H9 (cell line): ENCODE measurements around the gene MARCHF3. TPM values are rescaled to one million over a fixed set of nuclear protein-coding genes. Genes with fewer than 3 reads are reported as not detected.

Experiments used
- DNase-seq: peaks from one replicate; pipeline ENCODE4 v3.0.0-alpha.2; 2017
- H2AFZ ChIP-seq: one replicate; pipeline ENCODE4 v1.6.1; 2013; ENCODE audit warnings: mild to moderate bottlenecking, low read length, control low read depth, moderate library complexity
- H2AK5ac ChIP-seq: 2 replicates; pipeline ENCODE4 v1.6.1; 2013; ENCODE audit warnings: low read length, control low read depth, mixed read lengths; ENCODE audit not compliant: insufficient read length
- H2BK120ac ChIP-seq: one replicate; pipeline ENCODE4 v1.6.1; 2013; ENCODE audit warnings: low read depth, mild to moderate bottlenecking, low read length, control low read depth, inconsistent platforms; ENCODE audit not compliant: poor library complexity, severe bottlenecking
- H2BK12ac ChIP-seq: 2 replicates; pipeline ENCODE4 v1.6.1; 2013; ENCODE audit warnings: low read length, control low read depth, mixed read lengths, low read depth; ENCODE audit not compliant: insufficient read length
- H2BK15ac ChIP-seq: 2 replicates; pipeline ENCODE4 v1.6.1; 2013; ENCODE audit warnings: low read depth, low read length, control low read depth
- H2BK20ac ChIP-seq: one replicate; pipeline ENCODE4 v1.6.1; 2013; ENCODE audit warnings: low read depth, mild to moderate bottlenecking, low read length, control low read depth, inconsistent platforms; ENCODE audit not compliant: poor library complexity, severe bottlenecking
- H2BK5ac ChIP-seq: 2 replicates; pipeline ENCODE4 v1.6.1; 2013; ENCODE audit warnings: low read length, control low read depth, mixed read lengths; ENCODE audit not compliant: insufficient read length
- H3K14ac ChIP-seq: 2 replicates; pipeline ENCODE4 v1.6.1; 2013; ENCODE audit warnings: low read length, control low read depth; ENCODE audit not compliant: insufficient read depth
- H3K18ac ChIP-seq: 2 replicates; pipeline ENCODE4 v1.6.1; 2013; ENCODE audit warnings: low read depth, mild to moderate bottlenecking, mixed read lengths, low read length, control low read depth; ENCODE audit not compliant: insufficient read length
- H3K23ac ChIP-seq: 2 replicates; pipeline ENCODE4 v1.6.1; 2013; ENCODE audit warnings: low read length, control low read depth, mixed read lengths, low read depth; ENCODE audit not compliant: insufficient read length
- H3K23me2 ChIP-seq: 2 replicates; pipeline ENCODE4 v1.6.1; 2013; ENCODE audit warnings: low read depth, mild to moderate bottlenecking, mixed read lengths, low read length, control low read depth; ENCODE audit not compliant: insufficient read length, poor library complexity, severe bottlenecking
- H3K27ac ChIP-seq: 2 replicates; pipeline ENCODE4 v1.5.1; 2013; ENCODE audit warnings: low read length, control low read depth, mixed read lengths, low read depth; ENCODE audit not compliant: insufficient read length
- H3K27me3 ChIP-seq: 2 replicates; pipeline ENCODE4 v1.6.1; 2013; ENCODE audit warnings: low read length, control low read depth, inconsistent platforms; ENCODE audit not compliant: insufficient read depth
- H3K4ac ChIP-seq: 2 replicates; pipeline ENCODE4 v1.6.1; 2013; ENCODE audit warnings: low read depth, mild to moderate bottlenecking, control low read depth, inconsistent platforms, low read length, moderate library complexity
- H3K4me1 ChIP-seq: 2 replicates; pipeline ENCODE4 v1.6.1; 2013; ENCODE audit warnings: low read length, control low read depth, inconsistent platforms; ENCODE audit not compliant: insufficient read depth
- H3K4me2 ChIP-seq: 2 replicates; pipeline ENCODE4 v1.6.1; 2013; ENCODE audit warnings: low read length, control low read depth, mixed read lengths; ENCODE audit not compliant: insufficient read length, insufficient read depth
- H3K56ac ChIP-seq: 2 replicates; pipeline ENCODE4 v1.6.1; 2013; ENCODE audit warnings: low read depth, mild to moderate bottlenecking, mixed read lengths, low read length, control low read depth; ENCODE audit not compliant: insufficient read length
- H3K79me1 ChIP-seq: 2 replicates; pipeline ENCODE4 v1.6.1; 2013; ENCODE audit warnings: low read depth, mild to moderate bottlenecking, moderate library complexity, low read length, control low read depth, inconsistent platforms; ENCODE audit not compliant: insufficient read depth, poor library complexity, severe bottlenecking
- H3K79me2 ChIP-seq: 2 replicates; pipeline ENCODE4 v1.6.1; 2013; ENCODE audit warnings: low read length, control low read depth, inconsistent platforms; ENCODE audit not compliant: insufficient read depth
- H3K9ac ChIP-seq: 2 replicates; pipeline ENCODE4 v1.6.1; 2013; ENCODE audit warnings: low read length, control low read depth, mixed read lengths; ENCODE audit not compliant: insufficient read length; ENCODE audit errors: extremely low read depth
- H3K9me3 ChIP-seq: one replicate; pipeline ENCODE4 v1.6.1; 2013; ENCODE audit warnings: low read depth, low read length, inconsistent platforms; ENCODE audit not compliant: control insufficient read depth
- H3T11ph ChIP-seq: one replicate; pipeline ENCODE4 v1.6.1; 2013; ENCODE audit warnings: mild to moderate bottlenecking, low read length, control low read depth, inconsistent platforms
- H4K20me1 ChIP-seq: one replicate; pipeline ENCODE4 v1.6.1; 2013; ENCODE audit not compliant: control insufficient read depth, insufficient read length, insufficient read depth
- H4K5ac ChIP-seq: 2 replicates; pipeline ENCODE4 v1.6.1; 2013; ENCODE audit warnings: low read depth, mild to moderate bottlenecking, mixed read lengths, low read length, control low read depth; ENCODE audit not compliant: insufficient read length
- H4K8ac ChIP-seq: replicated peaks from 2 replicates; pipeline ENCODE4 v1.6.1; 2013; ENCODE audit warnings: low read length, control low read depth, mixed read lengths, low read depth; ENCODE audit not compliant: insufficient read length
- H4K91ac ChIP-seq: 2 replicates; pipeline ENCODE4 v1.6.1; 2013; ENCODE audit warnings: low read depth, mild to moderate bottlenecking, moderate library complexity, mixed read lengths, low read length, control low read depth; ENCODE audit not compliant: insufficient read length
- H3K27ac Mint-ChIP-seq, 3 experiments: 2 replicates in 2 of 3; 3 replicates in 1 of 3; pipeline ENCODE4 v1.8.0; 2020 to 2021; ENCODE audit warnings: mixed read lengths in 3 of 3, mild to moderate bottlenecking in 1 of 3, moderate library complexity in 1 of 3
- H3K27me3 Mint-ChIP-seq: 2 replicates; pipeline ENCODE4 v1.8.0; 2021; ENCODE audit warnings: low read depth, mild to moderate bottlenecking, moderate library complexity, mixed read lengths
- H3K36me3 Mint-ChIP-seq, 3 experiments: 2 replicates in 2 of 3; 3 replicates in 1 of 3; pipeline ENCODE4 v1.8.0; 2020 to 2021; ENCODE audit warnings: low read depth in 3 of 3, mixed read lengths in 3 of 3; ENCODE audit not compliant: insufficient read depth in 1 of 3
- H3K4me1 Mint-ChIP-seq, 2 experiments: 2 replicates each; pipeline ENCODE4 v1.8.0; 2020; ENCODE audit warnings: mixed read lengths in 2 of 2
- H3K4me3 Mint-ChIP-seq, 2 experiments: 2 replicates in 1 of 2; 3 replicates in 1 of 2; pipeline ENCODE4 v1.8.0; 2020 to 2021; ENCODE audit warnings: mild to moderate bottlenecking in 2 of 2, mixed read lengths in 2 of 2, moderate library complexity in 1 of 2
- H3K9me3 Mint-ChIP-seq, 2 experiments: 2 replicates in 1 of 2; 3 replicates in 1 of 2; pipeline ENCODE4 v1.8.0; 2020; ENCODE audit warnings: mild to moderate bottlenecking in 2 of 2, mixed read lengths in 2 of 2, moderate library complexity in 1 of 2
- CTCF ChIP-seq: fragments of 200-600 bp; sonication (generic); conservative IDR thresholded peaks from 3 replicates; pipeline ENCODE4 v1.8.0; 2021; ENCODE audit warnings: antibody characterized with exemption, mild to moderate bottlenecking
- WGBS: extraction: QIAGEN DNeasy Blood & Tissue Kit; methylation state at CpG from one replicate; pipeline ENCODE4 v1.1.7; 2013; ENCODE audit warnings: missing lambda C conversion rate, low lambda C conversion rate, mixed read lengths; ENCODE audit not compliant: insufficient read length; ENCODE audit errors: extremely low coverage; 5-methylcytosine and 5-hydroxymethylcytosine counted together
- long read RNA-seq: library from polyadenylated mRNA; unstranded; transcript quantifications from one replicate; pipeline ENCODE4 v2.0.0, GENCODE V29; 2020
- total RNA-seq: library from RNA; stranded (reverse); gene quantifications from 2 replicates; pipeline ENCODE4 v1.2.1, GENCODE V29; 2021

Gene MARCHF3
- total RNA-seq = 17.7 and 23.1 TPM in 2 replicates
- long read RNA-seq, full-length matches to known transcripts = 64 of 96 reads
- long read RNA-seq, partial matches to known transcripts = 5 of 96 reads
- long read RNA-seq, other reads (novel, unspliced or antisense) = 27 of 96 reads

DNA sequence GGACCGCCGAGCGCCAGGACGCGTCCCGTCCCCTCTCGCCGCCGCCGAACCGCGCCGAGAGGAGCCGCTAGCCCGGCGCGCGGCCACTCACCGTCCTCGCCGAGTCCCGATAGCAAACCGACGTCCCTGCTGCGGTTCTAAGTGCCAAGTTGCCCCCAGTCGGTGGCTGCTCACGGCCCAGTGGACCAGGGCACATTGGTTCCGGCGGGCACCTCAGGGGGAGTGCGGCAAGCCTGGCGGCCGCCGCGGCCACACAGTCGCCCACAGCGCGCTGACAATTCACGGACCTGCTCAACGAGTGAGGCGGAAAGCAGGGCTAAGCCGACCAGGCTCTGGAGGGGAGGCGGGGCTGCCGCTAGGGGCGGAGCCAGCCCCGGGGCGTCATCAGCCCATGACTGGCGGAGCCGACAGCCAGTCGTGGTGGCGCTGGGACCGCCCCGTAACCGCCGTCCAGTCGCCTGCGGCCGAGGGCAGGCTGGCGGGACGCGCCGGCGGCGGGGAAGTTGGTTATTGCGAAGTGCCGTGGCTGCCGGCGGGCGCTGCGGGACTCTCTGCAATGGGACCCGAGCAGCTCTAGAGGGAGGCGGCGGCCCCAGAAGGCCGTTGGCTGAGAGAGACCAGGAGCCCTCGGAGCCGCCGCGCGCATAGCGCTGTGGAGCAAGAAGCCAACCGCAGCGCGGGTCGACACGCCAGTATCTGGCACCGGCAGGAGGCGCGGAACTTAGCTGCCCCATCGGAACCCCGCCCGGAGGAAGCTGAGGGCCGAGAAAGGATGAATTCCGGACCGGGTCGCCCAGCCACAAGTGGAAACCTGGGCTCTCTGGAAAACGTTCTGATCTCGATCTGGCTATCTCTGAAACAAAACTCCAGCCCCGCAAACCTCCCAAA, at the start of gene MARCHF3:
MARCHF3 (minus strand) TSS at position 300 of the 888 bp plus-strand sequence. CDS start 112,387 bp downstream, outside the sequence.
- no peak within 1 kb of the TSS for H3K27ac ChIP-seq
- H3K9me3 Mint-ChIP-seq = peaks cover 0 to 3% of the 10 kb centered on the region in 2 experiments; a peak in 1 of 5 replicates
- no peak within 1 kb of the TSS for H4K5ac ChIP-seq
- H3K36me3 Mint-ChIP-seq = peaks cover 0 to 4% (median 0%) of the 10 kb centered on the region in 3 experiments; a peak in 1 of 7 replicates
- H3K4me2 ChIP-seq = peak within 1 kb of the TSS; percentile 55
- no peak within 1 kb of the TSS for H4K91ac ChIP-seq
- no peaks in the 10 kb centered on the region for H3K79me2 ChIP-seq
- no peaks in the 10 kb centered on the region for H4K20me1 ChIP-seq
- no peaks in the 10 kb centered on the region; the same call in 1 of the 2 replicates for H3K27me3 ChIP-seq
- H4K8ac ChIP-seq = no peak within 1 kb of the TSS
- H2BK12ac ChIP-seq = no peak within 1 kb of the TSS
- WGBS = no CpG with 5 or more reads among the region's 97 CpGs
- peak within 1 kb of the TSS; percentile 62 for H3K9ac ChIP-seq
- no peak within 1 kb of the TSS for H2AFZ ChIP-seq
- H3K23me2 ChIP-seq = peaks cover 18% of the 10 kb centered on the region
- H3K4me1 ChIP-seq = 0 out of 2 replicates have a peak, but pooled peaks cover 2% of the 10 kb centered on the region
- H2BK120ac ChIP-seq = no peak within 1 kb of the TSS
- H3K9me3 ChIP-seq = no peaks in the 10 kb centered on the region
- H2BK15ac ChIP-seq = no peak within 1 kb of the TSS
- H2BK20ac ChIP-seq = no peak within 1 kb of the TSS
- H3K56ac ChIP-seq = no peak within 1 kb of the TSS
- peaks cover 34 to 36% of the 10 kb centered on the region in 2 experiments for H3K4me1 Mint-ChIP-seq
- H3T11ph ChIP-seq = no peak within 1 kb of the TSS
- no peak within 1 kb of the TSS for H3K4ac ChIP-seq
- H3K23ac ChIP-seq = no peak within 1 kb of the TSS
- H3K4me3 Mint-ChIP-seq = peak within 1 kb of the TSS; percentile 81 to 88
- peak within 1 kb of the TSS in 1 of 3 experiments; percentile 86; a peak in 1 of 7 replicates for H3K27ac Mint-ChIP-seq
- no peak within 1 kb of the TSS for H2BK5ac ChIP-seq
- peak; percentile 97 for DNase-seq
- TF ChIP-seq CTCF = peak; percentile 45; the same call in 2 of the 3 replicates
- H3K79me1 ChIP-seq = no peaks in the 10 kb centered on the region
- H2AK5ac ChIP-seq = no peak within 1 kb of the TSS
- H3K18ac ChIP-seq = peak within 1 kb of the TSS; percentile 3
- peaks cover 48% of the 10 kb centered on the region for H3K27me3 Mint-ChIP-seq
- peak within 1 kb of the TSS; percentile 64 for H3K14ac ChIP-seq
